A549 (cell line): ENCODE results near the gene GNAT3. TPM values are rescaled to one million over a fixed set of nuclear protein-coding genes. Genes with fewer than 3 reads are reported as not detected.

Experiments
- ATAC-seq, 2 experiments: fragments of 200-7000 bp in 1 of 2; fragments of >200 bp in 1 of 2; cut with Nextera tagmentation in 1 of 2; cut with Tn5 transposase in 1 of 2; 3 replicates each; pipeline versions ENCODE4 v1.8.0 to v1.9.1; 2018 to 2020; ENCODE audit warnings: mild to moderate bottlenecking in 1 of 2, moderate library complexity in 1 of 2
- CTCF ChIA-PET: fragments of 300-600 bp; sonication (Branson Sonifier 250); formaldehyde crosslinking; extraction: SDS; loops from one replicate; lab custom pipeline; 2021; ENCODE audit warnings: antibody characterized with exemption, inconsistent platforms; lab: Yijun Ruan, JAX
- POLR2A ChIA-PET: fragments of 350-600 bp; formaldehyde crosslinking; extraction: SDS; loops from one replicate; lab custom pipeline; 2021; ENCODE audit warnings: antibody characterized with exemption, inconsistent platforms; lab: Yijun Ruan, JAX
- DNase-seq, 2 experiments: peaks; one replicate each; pipeline versions ENCODE4 v3.0.0 to v3.0.0-alpha.2; 2011 to 2016; ENCODE audit warnings: low read depth in 1 of 2, low spot score in 1 of 2
- FAIRE-seq: peaks from 2 replicates; lab custom pipeline; 2011; peaks lifted over from hg19 to GRCh38; lab: Jason Lieb, UNC
- H3K27ac ChIP-seq, 2 experiments: fragments of >200 bp; sonication (Bioruptor Twin); formaldehyde crosslinking; 3 replicates each; pipeline ENCODE4 v1.5.1; 2016 to 2017
- H3K4me1 ChIP-seq: fragments of >200 bp; sonication (Bioruptor Twin); formaldehyde crosslinking; 3 replicates; pipeline ENCODE4 v1.6.1; 2016
- H3K4me2 ChIP-seq: fragments of >200 bp; sonication (Bioruptor Twin); formaldehyde crosslinking; 3 replicates; pipeline ENCODE4 v1.6.1; 2016
- H3K4me3 ChIP-seq: fragments of >200 bp; sonication (Bioruptor Twin); formaldehyde crosslinking; 3 replicates; pipeline ENCODE4 v1.5.1; 2016
- H3K9me3 ChIP-seq: fragments of >200 bp; sonication (Bioruptor Twin); formaldehyde crosslinking; 3 replicates; pipeline ENCODE4 v1.6.1; 2016
- CBX2 ChIP-seq: fragments of 200-600 bp; sonication (generic); IDR thresholded peaks from 2 replicates; pipeline ENCODE4 v1.6.1; 2016; ENCODE audit warnings: low read depth, mild to moderate bottlenecking, borderline replicate concordance
- CBX8 ChIP-seq: fragments of 200-600 bp; sonication (generic); IDR thresholded peaks from 2 replicates; pipeline ENCODE4 v1.6.1; 2016
- CEBPB ChIP-seq, 2 experiments: fragments of >200 bp in 1 of 2; sonication (Bioruptor Twin) in 1 of 2; formaldehyde crosslinking in 1 of 2; IDR thresholded peaks; 2 replicates each; pipeline ENCODE4 v1.6.1; 2012 to 2016
- CHD2 ChIP-seq: fragments of 150-350 bp; IDR thresholded peaks from 2 replicates; pipeline ENCODE4 v1.6.1; 2014; ENCODE audit warnings: low read length; ENCODE audit not compliant: partially characterized antibody
- EHF ChIP-seq: fragments of 250-450 bp; sonication (Bioruptor Pico); IDR thresholded peaks from 2 replicates; pipeline ENCODE4 v1.5.0; 2020; ENCODE audit warnings: mild to moderate bottlenecking
- EHMT2 ChIP-seq: fragments of 200-600 bp; sonication (generic); IDR thresholded peaks from 2 replicates; pipeline ENCODE4 v1.6.1; 2016; ENCODE audit warnings: antibody characterized with exemption, low read depth, mild to moderate bottlenecking, moderate library complexity
- FOSL2 ChIP-seq, 2 experiments: fragments of 450-650 bp in 1 of 2; fragments of >200 bp in 1 of 2; sonication (Bioruptor Twin) in 1 of 2; formaldehyde crosslinking; IDR thresholded peaks; 2 replicates each; pipeline versions ENCODE4 v1.5.0 to v1.6.1; 2016 to 2020; ENCODE audit warnings: mild to moderate bottlenecking in 1 of 2, moderate library complexity in 1 of 2
- FOXS1 ChIP-seq: fragments of 250-450 bp; sonication (Bioruptor Pico); IDR thresholded peaks from 2 replicates; pipeline ENCODE4 v1.5.0; 2020; ENCODE audit warnings: mild to moderate bottlenecking, moderate library complexity
- GATA3 ChIP-seq: IDR thresholded peaks from 2 replicates; pipeline ENCODE4 v1.6.1; 2012; ENCODE audit warnings: borderline replicate concordance
- HDAC2 ChIP-seq: fragments of 200-600 bp; sonication (generic); IDR thresholded peaks from 2 replicates; pipeline ENCODE4 v1.6.1; 2016
- HOXA7 ChIP-seq: fragments of 250-450 bp; sonication (Bioruptor Pico); IDR thresholded peaks from 2 replicates; pipeline ENCODE4 v1.5.0; 2020; ENCODE audit warnings: mild to moderate bottlenecking, moderate library complexity
- HOXB13 ChIP-seq: fragments of 250-450 bp; sonication (Bioruptor Pico); IDR thresholded peaks from 2 replicates; pipeline ENCODE4 v1.5.0; 2020; ENCODE audit warnings: low read depth, mild to moderate bottlenecking, moderate library complexity
- HOXB5 ChIP-seq: fragments of 250-450 bp; sonication (Bioruptor Pico); IDR thresholded peaks from 2 replicates; pipeline ENCODE4 v1.5.0; 2020; ENCODE audit warnings: mild to moderate bottlenecking, moderate library complexity
- KDM1A ChIP-seq: fragments of 200-600 bp; sonication (generic); IDR thresholded peaks from 2 replicates; pipeline ENCODE4 v1.6.1; 2016; ENCODE audit warnings: low read depth, mild to moderate bottlenecking
- KDM5A ChIP-seq: fragments of 200-600 bp; sonication (generic); IDR thresholded peaks from 2 replicates; pipeline ENCODE4 v1.6.1; 2016; ENCODE audit warnings: antibody characterized with exemption, mild to moderate bottlenecking
- MAFK ChIP-seq: fragments of 450-650 bp; IDR thresholded peaks from 2 replicates; pipeline ENCODE4 v1.6.1; 2014; ENCODE audit not compliant: partially characterized antibody
- POLR2AphosphoS2 ChIP-seq: conservative IDR thresholded peaks from 2 replicates; pipeline ENCODE4 v1.6.1; 2012; ENCODE audit warnings: low read length, improper control_type of control experiment, inconsistent platforms
- RFX5 ChIP-seq: fragments of 450-650 bp; IDR thresholded peaks from 2 replicates; pipeline ENCODE4 v1.7.1; 2014; ENCODE audit warnings: antibody characterized with exemption, mild to moderate bottlenecking, moderate library complexity
- SREBF2 ChIP-seq: fragments of 450-650 bp; IDR thresholded peaks from 2 replicates; pipeline ENCODE4 v1.6.1; 2014; ENCODE audit warnings: mild to moderate bottlenecking, moderate library complexity
- TFCP2L1 ChIP-seq: fragments of 250-450 bp; sonication (Bioruptor Pico); IDR thresholded peaks from 2 replicates; pipeline ENCODE4 v1.5.0; 2021; ENCODE audit warnings: mild to moderate bottlenecking
- TP53 ChIP-seq: fragments of 250-450 bp; sonication (Bioruptor Pico); IDR thresholded peaks from 2 replicates; pipeline ENCODE4 v1.5.0; 2021; ENCODE audit warnings: mild to moderate bottlenecking, moderate library complexity
- ZC3H11A ChIP-seq: fragments of 450-650 bp; IDR thresholded peaks from 2 replicates; pipeline ENCODE4 v1.6.1; 2014; ENCODE audit warnings: antibody characterized with exemption, mild to moderate bottlenecking
- ZNF302 ChIP-seq: fragments of 250-450 bp; sonication (Bioruptor Pico); IDR thresholded peaks from 2 replicates; pipeline ENCODE4 v1.9.0; 2021; ENCODE audit warnings: inconsistent platforms, mild to moderate bottlenecking, moderate library complexity
- WGBS: methylation state at CpG from one replicate; pipeline ENCODE4 v1.1.6; 2017; ENCODE audit errors: missing lambda C conversion rate; 5-methylcytosine and 5-hydroxymethylcytosine counted together
- polyA plus RNA-seq, 4 experiments: library from polyadenylated mRNA; depleted of rRNA in 3 of 4; stranded (reverse); fragments of >200 nt; fragmentation: RNase III in 1 of 4; extraction: RNeasy Plus Mini Kit Qiagen cat#74134 plus additional on column Dnase treatment in 1 of 4; gene quantifications; 2 replicates in 3 of 4; 3 replicates in 1 of 4; pipeline ENCODE4 v1.2.3, GENCODE V29; 2011 to 2017
- TF ChIP-seq, protein P1 (sequence below): fragments of >200 bp; sonication (Bioruptor Twin); formaldehyde crosslinking; IDR thresholded peaks from 3 replicates; pipeline ENCODE4 v1.5.1; 2016
- TF ChIP-seq, protein P2 (sequence below): fragments of >200 bp; sonication (Bioruptor Twin); formaldehyde crosslinking; IDR thresholded peaks from 3 replicates; pipeline ENCODE4 v1.6.1; 2016
- TF ChIP-seq, protein P3 (sequence below): fragments of >200 bp; sonication (Bioruptor Twin); formaldehyde crosslinking; IDR thresholded peaks from 2 replicates; pipeline ENCODE4 v1.6.1; 2016
- TF ChIP-seq, protein P4 (sequence below): fragments of 250-450 bp; sonication (Bioruptor Pico); IDR thresholded peaks from 2 replicates; pipeline ENCODE4 v1.5.0; 2021; ENCODE audit warnings: mild to moderate bottlenecking, moderate library complexity, borderline replicate concordance
- TF ChIP-seq, protein P5 (sequence below): fragments of 450-650 bp; IDR thresholded peaks from 2 replicates; pipeline ENCODE4 v1.6.1; 2014; ENCODE audit warnings: antibody characterized with exemption

The GNAT3 gene
- polyA plus RNA-seq, 2 of the 4 experiments (the other 2 are of a cell fraction) = not detected

DNA sequence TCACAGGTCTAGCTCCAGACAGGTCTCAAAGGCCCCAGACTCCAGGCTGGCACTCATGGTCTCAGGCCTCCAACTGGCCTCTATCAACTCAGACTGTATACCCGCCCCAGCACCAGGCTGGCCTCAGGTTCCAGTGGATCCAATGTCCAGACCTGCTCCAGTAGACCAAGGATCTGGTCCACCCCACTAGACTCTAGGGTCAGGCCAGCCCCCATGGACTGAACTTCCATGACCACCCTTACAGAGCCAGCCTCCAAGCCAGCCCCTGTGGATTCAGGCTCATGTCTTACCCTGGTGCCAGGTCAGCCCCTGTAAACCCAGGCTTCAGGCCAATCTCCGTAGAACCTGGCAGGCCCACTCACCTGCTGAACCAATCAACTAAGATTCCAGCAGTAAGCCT is 16.8 kb upstream of the GNAT3 start (continued):
- no peak for TF ChIP-seq KDM1A
- TF ChIP-seq, protein P1, sequence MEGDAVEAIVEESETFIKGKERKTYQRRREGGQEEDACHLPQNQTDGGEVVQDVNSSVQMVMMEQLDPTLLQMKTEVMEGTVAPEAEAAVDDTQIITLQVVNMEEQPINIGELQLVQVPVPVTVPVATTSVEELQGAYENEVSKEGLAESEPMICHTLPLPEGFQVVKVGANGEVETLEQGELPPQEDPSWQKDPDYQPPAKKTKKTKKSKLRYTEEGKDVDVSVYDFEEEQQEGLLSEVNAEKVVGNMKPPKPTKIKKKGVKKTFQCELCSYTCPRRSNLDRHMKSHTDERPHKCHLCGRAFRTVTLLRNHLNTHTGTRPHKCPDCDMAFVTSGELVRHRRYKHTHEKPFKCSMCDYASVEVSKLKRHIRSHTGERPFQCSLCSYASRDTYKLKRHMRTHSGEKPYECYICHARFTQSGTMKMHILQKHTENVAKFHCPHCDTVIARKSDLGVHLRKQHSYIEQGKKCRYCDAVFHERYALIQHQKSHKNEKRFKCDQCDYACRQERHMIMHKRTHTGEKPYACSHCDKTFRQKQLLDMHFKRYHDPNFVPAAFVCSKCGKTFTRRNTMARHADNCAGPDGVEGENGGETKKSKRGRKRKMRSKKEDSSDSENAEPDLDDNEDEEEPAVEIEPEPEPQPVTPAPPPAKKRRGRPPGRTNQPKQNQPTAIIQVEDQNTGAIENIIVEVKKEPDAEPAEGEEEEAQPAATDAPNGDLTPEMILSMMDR = no peak

DNA sequence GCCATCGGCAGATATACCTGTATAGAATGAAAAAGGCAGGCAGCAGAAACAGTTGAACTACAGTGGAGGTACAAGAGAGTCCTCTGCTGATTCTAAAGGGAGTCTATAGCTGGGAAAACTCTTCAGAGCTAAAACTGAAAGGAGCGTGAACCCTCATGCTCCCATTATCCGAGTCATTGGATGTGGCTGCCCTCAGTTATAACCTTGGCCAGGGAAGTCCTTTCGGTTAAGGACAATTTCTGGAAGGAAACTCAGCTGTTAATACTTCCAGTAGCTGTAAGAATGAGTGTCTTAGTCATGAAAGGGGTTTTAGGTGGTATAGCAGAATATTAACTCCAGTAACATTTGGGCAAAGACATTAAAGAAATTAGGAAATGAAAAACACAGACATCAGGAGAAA is 14.6 kb upstream of the GNAT3 start:
- no peak overlapping the region for H3K4me2 ChIP-seq
- 81% methylated on average over 4 of the region's 4 CpGs for WGBS
- H3K27ac ChIP-seq = no peak overlapping the region
- no peaks in the 10 kb centered on the region for H3K9me3 ChIP-seq
- TF ChIP-seq FOXS1 (CRISPR knock-in tag) (no peak), HOXB5 (CRISPR knock-in tag) (no peak), EHF (no peak), ZC3H11A (no peak), KDM5A (no peak), TP53 (no peak), CBX2 (no peak), CEBPB (IDR thresholded peaks at IDR 0.05) (no peak), GATA3 (no peak), CBX8 (no peak), MAFK (no peak), FOSL2 (IDR thresholded peaks at IDR 0.05) (no peak), FOSL2 (CRISPR knock-in tag; IDR thresholded peaks at IDR 0.05) (no peak), HDAC2 (no peak), POLR2AphosphoS2 (no peak), EHMT2 (no peak), TFCP2L1 (no peak)
- TF ChIP-seq, protein P2, sequence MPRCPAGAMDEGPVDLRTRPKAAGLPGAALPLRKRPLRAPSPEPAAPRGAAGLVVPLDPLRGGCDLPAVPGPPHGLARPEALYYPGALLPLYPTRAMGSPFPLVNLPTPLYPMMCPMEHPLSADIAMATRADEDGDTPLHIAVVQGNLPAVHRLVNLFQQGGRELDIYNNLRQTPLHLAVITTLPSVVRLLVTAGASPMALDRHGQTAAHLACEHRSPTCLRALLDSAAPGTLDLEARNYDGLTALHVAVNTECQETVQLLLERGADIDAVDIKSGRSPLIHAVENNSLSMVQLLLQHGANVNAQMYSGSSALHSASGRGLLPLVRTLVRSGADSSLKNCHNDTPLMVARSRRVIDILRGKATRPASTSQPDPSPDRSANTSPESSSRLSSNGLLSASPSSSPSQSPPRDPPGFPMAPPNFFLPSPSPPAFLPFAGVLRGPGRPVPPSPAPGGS = no peak
- TF ChIP-seq, protein P3, sequence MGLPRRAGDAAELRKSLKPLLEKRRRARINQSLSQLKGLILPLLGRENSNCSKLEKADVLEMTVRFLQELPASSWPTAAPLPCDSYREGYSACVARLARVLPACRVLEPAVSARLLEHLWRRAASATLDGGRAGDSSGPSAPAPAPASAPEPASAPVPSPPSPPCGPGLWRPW = no peak
- ATAC-seq (no peak), FAIRE-seq (no peak), DNase-seq (no peak)
- no peaks in the 10 kb centered on the region for H3K4me1 ChIP-seq
- ChIA-PET CTCF (no interaction called here), POLR2A (no interaction called here)
- H3K4me3 ChIP-seq = no peak overlapping the region

DNA sequence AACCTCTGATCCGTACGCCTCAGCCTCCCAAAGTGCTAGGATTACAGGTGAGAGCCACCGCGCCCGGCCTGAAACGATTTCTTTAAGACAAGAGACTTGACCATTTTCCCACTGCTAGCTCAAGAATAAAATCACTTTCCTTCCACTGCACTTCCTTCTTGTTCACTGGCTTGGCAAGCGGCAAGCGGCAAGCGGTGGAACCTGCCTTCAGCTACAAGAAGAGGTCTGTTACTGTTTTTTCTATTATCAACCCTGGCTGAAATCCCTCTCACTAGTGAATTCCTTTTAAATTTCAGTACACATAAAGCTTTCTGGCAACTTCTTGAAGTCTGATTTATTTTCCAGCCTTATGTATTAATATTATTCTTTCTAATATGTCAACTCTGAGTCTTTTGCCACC is 12.8 kb upstream of the GNAT3 start:
- H3K4me3 ChIP-seq = no peak overlapping the region
- DNase-seq (no peak), FAIRE-seq (no peak), ATAC-seq (no peak)
- 90% methylated on average over 9 of the region's 9 CpGs for WGBS
- H3K4me1 ChIP-seq = no peaks in the 10 kb centered on the region
- H3K4me2 ChIP-seq = no peak overlapping the region
- CTCF ChIA-PET = interaction anchor here (1.2 kb wide), 1 partner anchor 134 kb away, joined by 3 read pairs; no protein-coding TSS in a partner anchor
- no peak overlapping the region for H3K27ac ChIP-seq
- POLR2A ChIA-PET = no interaction called here
- no peak for TF ChIP-seq CBX2
- TF ChIP-seq RFX5 = no peak
- H3K9me3 ChIP-seq = no peaks in the 10 kb centered on the region

DNA sequence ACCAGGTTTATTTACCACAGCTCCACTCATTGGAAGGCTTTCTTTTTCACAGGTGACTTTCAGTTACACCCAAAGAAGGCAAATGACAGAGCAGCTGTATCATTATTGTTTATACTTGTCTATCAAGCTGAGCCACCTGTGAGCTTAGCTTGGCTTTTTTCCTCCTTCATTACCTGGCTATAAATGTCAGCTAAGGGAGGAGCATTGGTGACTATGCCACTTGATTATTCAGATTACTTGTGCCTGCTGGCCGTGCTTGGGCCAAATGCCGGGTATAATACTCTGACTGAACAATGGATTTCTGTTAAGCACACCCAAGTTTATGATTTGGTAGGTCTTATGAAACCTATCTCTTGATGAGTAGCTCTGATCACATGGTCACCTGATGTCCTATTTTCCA is 9.9 kb upstream of the GNAT3 start:
- CTCF ChIA-PET = interaction anchor here (1.2 to 1.6 kb wide), 2 partner anchors 8 to 10 kb away, joined by 3 to 4 read pairs; no protein-coding TSS in a partner anchor
- TF ChIP-seq SREBF2 (no peak), CHD2 (no peak), HOXB13 (CRISPR knock-in tag) (no peak), HOXA7 (no peak), CBX2 (no peak), EHMT2 (no peak), FOXS1 (CRISPR knock-in tag) (no peak), ZNF302 (CRISPR knock-in tag) (no peak), MAFK (no peak)
- TF ChIP-seq, protein P4, sequence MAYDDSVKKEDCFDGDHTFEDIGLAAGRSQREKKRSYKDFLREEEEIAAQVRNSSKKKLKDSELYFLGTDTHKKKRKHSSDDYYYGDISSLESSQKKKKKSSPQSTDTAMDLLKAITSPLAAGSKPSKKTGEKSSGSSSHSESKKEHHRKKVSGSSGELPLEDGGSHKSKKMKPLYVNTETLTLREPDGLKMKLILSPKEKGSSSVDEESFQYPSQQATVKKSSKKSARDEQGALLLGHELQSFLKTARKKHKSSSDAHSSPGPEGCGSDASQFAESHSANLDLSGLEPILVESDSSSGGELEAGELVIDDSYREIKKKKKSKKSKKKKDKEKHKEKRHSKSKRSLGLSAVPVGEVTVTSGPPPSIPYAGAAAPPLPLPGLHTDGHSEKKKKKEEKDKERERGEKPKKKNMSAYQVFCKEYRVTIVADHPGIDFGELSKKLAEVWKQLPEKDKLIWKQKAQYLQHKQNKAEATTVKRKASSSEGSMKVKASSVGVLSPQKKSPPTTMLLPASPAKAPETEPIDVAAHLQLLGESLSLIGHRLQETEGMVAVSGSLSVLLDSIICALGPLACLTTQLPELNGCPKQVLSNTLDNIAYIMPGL = no peak
- TF ChIP-seq, protein P5, sequence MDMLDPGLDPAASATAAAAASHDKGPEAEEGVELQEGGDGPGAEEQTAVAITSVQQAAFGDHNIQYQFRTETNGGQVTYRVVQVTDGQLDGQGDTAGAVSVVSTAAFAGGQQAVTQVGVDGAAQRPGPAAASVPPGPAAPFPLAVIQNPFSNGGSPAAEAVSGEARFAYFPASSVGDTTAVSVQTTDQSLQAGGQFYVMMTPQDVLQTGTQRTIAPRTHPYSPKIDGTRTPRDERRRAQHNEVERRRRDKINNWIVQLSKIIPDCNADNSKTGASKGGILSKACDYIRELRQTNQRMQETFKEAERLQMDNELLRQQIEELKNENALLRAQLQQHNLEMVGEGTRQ = no peak

More for the DNA sequence above, 9.9 kb upstream of the GNAT3 start:
- FAIRE-seq = no peak
- H3K27ac ChIP-seq = no peak overlapping the region
- no peaks in the 10 kb centered on the region for H3K9me3 ChIP-seq
- ATAC-seq = no peak
- WGBS = 97% methylated on average over 2 of the region's 2 CpGs
- H3K4me2 ChIP-seq = no peak overlapping the region
- no peak for DNase-seq
- H3K4me1 ChIP-seq = no peaks in the 10 kb centered on the region
- POLR2A ChIA-PET = no interaction called here
- H3K4me3 ChIP-seq = no peak overlapping the region
